Stimulated activated CD8-positive, alpha-beta memory T cell treated with anti-CD3 and anti-CD28 coated beads, Interleukin-7, amount 100 ng/mL, for 1 hour (primary cell): Measurements from ENCODE around the gene PLEKHG4B.

ENCODE experiments used
- DNase-seq, 2 donors: peaks; one replicate each; pipeline ENCODE4 v3.0.0-alpha.2; 2020; ENCODE audit warnings: low read depth in 2 of 2

The PLEKHG4B gene

GRCh38 chr5:75331-76320 is 16.3 kb upstream of the PLEKHG4B start:
- no peak for DNase-seq

GRCh38 chr5:76358-77169 is 15.4 kb upstream of the PLEKHG4B start:
- DNase-seq = no peak

GRCh38 chr5:77170-77501 is 14.8 kb upstream of the PLEKHG4B start:
- no peak for DNase-seq

- DNase-seq = no peak
Measured at GRCh38 chr5:77546-77945, 14.4 kb upstream of the PLEKHG4B start.

GRCh38 chr5:77957-78804 is 13.8 kb upstream of the PLEKHG4B start:
- no peak for DNase-seq

GRCh38 chr5:78805-79149 is 13.2 kb upstream of the PLEKHG4B start:
- DNase-seq = no peak

- DNase-seq = no peak
Measured at GRCh38 chr5:79263-79662, 12.7 kb upstream of the PLEKHG4B start.

GRCh38 chr5:79821-80220 is 12.1 kb upstream of the PLEKHG4B start:
- DNase-seq = no peak

GRCh38 chr5:81391-82021 is 10.5 kb upstream of the PLEKHG4B start:
- no peak for DNase-seq

- DNase-seq = no peak
Measured at GRCh38 chr5:82097-82496, 9.9 kb upstream of the PLEKHG4B start.

GRCh38 chr5:82570-82969 is 9.4 kb upstream of the PLEKHG4B start:
- DNase-seq = no peak

- no peak for DNase-seq
Measured at GRCh38 chr5:83029-83428, 8.9 kb upstream of the PLEKHG4B start.

- DNase-seq = no peak
Measured at GRCh38 chr5:85334-85995, 6.5 kb upstream of the PLEKHG4B start.

- no peak for DNase-seq
Measured at GRCh38 chr5:89337-90286, 2.4 kb upstream of the PLEKHG4B start.

GRCh38 chr5:90590-91547 is 1.1 kb upstream of the PLEKHG4B start:
- DNase-seq = no peak

GRCh38 chr5:92401-93220 is 643 bp downstream of the PLEKHG4B start:
- DNase-seq = no peak

GRCh38 chr5:93221-93980 is 1.4 kb downstream of the PLEKHG4B start:
- DNase-seq = no peak
